Lung (tissue), 12 donors: Measurements from ENCODE around the gene KIF23. TPM values are rescaled to one million over a fixed set of nuclear protein-coding genes. Genes with fewer than 3 reads are reported as not detected.

ENCODE experiments used
- ATAC-seq: fragments of 200-7000 bp; cut with Tn5 transposase; one replicate; pipeline ENCODE4 v1.9.1; 2020; ENCODE audit warnings: moderate number of reproducible peaks; ENCODE audit not compliant: insufficient read depth, low FRiP score
- DNase-seq, 3 donors: peaks; one replicate each; pipeline ENCODE4 v3.0.0-alpha.2; 2013 to 2017
- H3K27ac ChIP-seq, 2 donors: one replicate each; pipeline ENCODE4 v1.5.1; 2013; ENCODE audit warnings: mild to moderate bottlenecking in 2 of 2, moderate library complexity in 2 of 2, control low read depth in 1 of 2, inconsistent platforms in 1 of 2, low read depth in 1 of 2, low read length in 1 of 2
- H3K27me3 ChIP-seq, 3 donors: one replicate each; pipeline ENCODE4 v1.5.1; 2013; ENCODE audit warnings: low read length in 2 of 3; ENCODE audit not compliant: control insufficient read depth in 3 of 3, insufficient read depth in 3 of 3
- H3K36me3 ChIP-seq, 4 donors: one replicate each; pipeline ENCODE4 v1.5.1; 2013; ENCODE audit warnings: low read length in 4 of 4, mild to moderate bottlenecking in 1 of 4, moderate library complexity in 1 of 4; ENCODE audit not compliant: control insufficient read depth in 4 of 4, insufficient read depth in 4 of 4
- H3K4me1 ChIP-seq, 5 donors: one replicate each; pipeline ENCODE4 v1.5.1; 2013; ENCODE audit warnings: low read length in 5 of 5, mild to moderate bottlenecking in 2 of 5, moderate library complexity in 1 of 5; ENCODE audit not compliant: control insufficient read depth in 5 of 5, insufficient read depth in 5 of 5
- H3K4me3 ChIP-seq: one replicate; pipeline ENCODE4 v1.5.1; 2013; ENCODE audit warnings: mild to moderate bottlenecking, control low read depth, moderate library complexity
- H3K9ac ChIP-seq, 2 donors: one replicate each; pipeline ENCODE4 v1.5.1; 2013; ENCODE audit warnings: low read length in 2 of 2, control low read depth in 1 of 2; ENCODE audit not compliant: insufficient read depth in 1 of 2
- H3K9me3 ChIP-seq, 4 donors: one replicate each; pipeline ENCODE4 v1.5.1; 2013; ENCODE audit warnings: low read length in 3 of 4, mild to moderate bottlenecking in 1 of 4, moderate library complexity in 1 of 4; ENCODE audit not compliant: control insufficient read depth in 4 of 4, insufficient read depth in 3 of 4
- CTCF ChIP-seq: IDR thresholded peaks from 2 replicates; pipeline ENCODE4 v1.5.1; 2012; ENCODE audit warnings: mild to moderate bottlenecking; ENCODE audit errors: control extremely low read depth, extremely low read depth
- WGBS, 2 donors: extraction: QIAGEN DNeasy Blood & Tissue Kit; methylation state at CpG; one replicate each; pipeline ENCODE4 v1.1.7; 2013; 5-methylcytosine and 5-hydroxymethylcytosine counted together
- polyA plus RNA-seq, 2 donors: library from polyadenylated mRNA; stranded (reverse); fragments of 200-250 nt; gene quantifications; one replicate each; pipeline ENCODE4 v1.2.1, GENCODE V29; 2013
- total RNA-seq, 2 donors: library from RNA; depleted of rRNA in 1 of 2; stranded (reverse); fragments of >200 nt in 1 of 2; gene quantifications; one replicate each; pipeline ENCODE4 v1.2.1, GENCODE V29; 2014 to 2021
- donor health status: control.
- donor health status: control.
- donor health status: Bipolar disorder and iron deficiency.
- donor health status: healthy.
- donor health status: DM: yes; HTN: yes; CAD: no.

KIF23 gene
- total and polyA plus RNA-seq, 4 donors: 1.4 to 15.4 (median 1.8) TPM

GRCh38 chr15:69384626-69385598 lies 29.2 kb upstream of the KIF23 start:
- no peak for ATAC-seq
- no peak overlapping the region for H3K9ac ChIP-seq
- H3K9me3 ChIP-seq: no peaks in the 10 kb centered on the region
- no peak for TF ChIP-seq CTCF
- no peak overlapping the region for H3K4me3 ChIP-seq
- DNase-seq: no peak
- peaks cover 0 to 2% (median 0%) of the 10 kb centered on the region in 5 donors for H3K4me1 ChIP-seq
- H3K27me3 ChIP-seq: no peaks in the 10 kb centered on the region
- H3K36me3 ChIP-seq: peaks cover 0 to 2% (median 0%) of the 10 kb centered on the region in 4 donors
- 94 to 97% methylated on average over 12 of the region's 12 CpGs for WGBS, 2 donors
- no peak overlapping the region for H3K27ac ChIP-seq

DNA sequence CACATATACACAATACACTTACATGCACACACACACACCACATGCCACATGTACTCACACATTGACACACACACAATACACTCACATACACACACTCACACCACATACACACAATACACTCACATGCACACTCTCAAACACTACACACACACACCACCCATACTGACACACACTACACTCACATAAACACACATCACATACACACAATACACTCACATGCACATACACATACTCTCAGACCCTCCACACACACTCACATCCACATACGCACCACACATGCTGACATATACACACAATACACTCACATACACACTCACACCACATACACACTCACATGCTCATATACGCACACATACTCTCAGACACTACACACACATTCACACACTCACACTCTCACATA lies 28.3 kb upstream of the KIF23 start:
- DNase-seq (no peak), ATAC-seq (no peak)
- H3K9me3 ChIP-seq: no peaks in the 10 kb centered on the region
- H3K4me3 ChIP-seq: no peak overlapping the region
- H3K36me3 ChIP-seq: peaks cover 0 to 2% (median 0%) of the 10 kb centered on the region in 4 donors
- whole genome bisulfite sequencing, 2 donors: 97% methylated on average over 2 of the region's 2 CpGs
- H3K9ac ChIP-seq: no peak overlapping the region
- H3K27me3 ChIP-seq: no peaks in the 10 kb centered on the region
- no peak overlapping the region for H3K27ac ChIP-seq
- TF ChIP-seq CTCF: no peak
- no peaks in the 10 kb centered on the region for H3K4me1 ChIP-seq

DNA sequence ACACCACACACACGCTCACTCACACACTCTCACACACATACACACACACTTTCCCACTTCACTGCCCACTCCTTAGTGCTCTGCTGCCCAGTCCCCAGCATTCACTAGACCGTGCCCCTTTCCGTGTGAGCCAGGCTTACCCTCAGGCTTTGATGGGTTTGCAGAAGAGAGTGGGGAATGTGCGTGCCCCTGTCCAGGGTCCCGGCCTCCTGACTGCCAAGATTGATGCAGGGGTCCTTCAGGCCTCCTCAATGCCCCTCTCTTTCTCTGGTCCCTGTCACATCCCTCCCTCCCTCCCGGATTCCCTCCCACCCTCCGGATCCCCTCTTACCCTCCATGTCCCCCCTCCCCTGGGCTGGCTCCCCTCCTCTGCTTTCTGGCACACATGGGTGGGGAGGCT lies 27.9 kb upstream of the KIF23 start:
- Histone ChIP-seq H3K9me3 (no peaks in the 10 kb centered on the region), H3K9ac (no peak overlapping the region), H3K36me3 (peaks cover 0 to 1% (median 0%) of the 10 kb centered on the region in 4 donors), H3K4me1 (no peaks in the 10 kb centered on the region), H3K4me3 (no peak overlapping the region), H3K27ac (no peak overlapping the region), H3K27me3 (no peaks in the 10 kb centered on the region)
- 89 to 92% methylated on average over 7 of the region's 7 CpGs for WGBS, 2 donors
- DNase-seq (no peak), ATAC-seq (no peak)
- TF ChIP-seq CTCF: no peak
